Left cardiac atrium (tissue), 4 donors: ENCODE results near the gene LARGE1. TPM values are rescaled to one million over a fixed set of nuclear protein-coding genes. Genes with fewer than 3 reads are reported as not detected.
A peak's percentile ranks its signal among the peaks of the same experiment; 100 is the strongest.

Experiments
- ATAC-seq, 2 donors: fragments of 200-7000 bp; cut with Tn5 transposase; one replicate each; pipeline ENCODE4 v1.9.1; 2020; ENCODE audit warnings: mild to moderate bottlenecking in 2 of 2, moderate library complexity in 2 of 2
- DNase-seq: peaks from one replicate; pipeline ENCODE4 v3.0.0-alpha.2; 2020
- intact Hi-C, 2 donors: fragments of 100-400 bp; cut with DNase I; formaldehyde crosslinking; loops; one replicate each; pipeline versions ENCODE4 v1.14.1 to v1.15.1; 2022 to 2023
- total RNA-seq, 2 donors: library from RNA; stranded (reverse); fragmentation: NEBNext Ultra II Directional; extraction: Animal tissue kit (Norgen Biotek cat#: 25700); gene quantifications; one replicate each; pipeline ENCODE4 v1.2.1, GENCODE V29; 2021
- donor health status: DM: no; HTN: yes; CAD: no.
- donor health status: DM: no; HTN: yes; CAD: no; lungs with severe emphysema.
- donor health status: DM: yes; HTN: yes; CAD: no.
- donor health status: Dilated cardiomyopathy.

LARGE1 gene
- total RNA-seq, 2 donors from 2014 or later = 66.5 to 103 TPM

- ATAC-seq (no peak), DNase-seq (no peak)
- intact Hi-C loops = no loop called here
Measured at GRCh38 chr22:33418484-33418883, 501.8 kb downstream of the LARGE1 start.

- no peak for ATAC-seq
Measured at GRCh38 chr22:33415401-33415800, 504.9 kb downstream of the LARGE1 start.

GRCh38 chr22:33409079-33409478 lies 511.2 kb downstream of the LARGE1 start:
- intact Hi-C loops = loop anchor here in 1 of 2 donors (10.0 kb wide), 1 partner anchor 56 kb away; no protein-coding TSS in a partner anchor
- no peak for ATAC-seq

More at GRCh38 chr22:33415401-33415800, 504.9 kb downstream of the LARGE1 start:
- DNase-seq = no peak
- intact Hi-C loops = no loop called here

GRCh38 chr22:33405194-33405593 lies 515.1 kb downstream of the LARGE1 start:
- ATAC-seq = peak; percentile 61 to 65
- DNase-seq = no peak
- intact Hi-C loops = loop anchor here in 1 of 2 donors (10.0 kb wide), 1 partner anchor 60 kb away; no protein-coding TSS in a partner anchor

More at GRCh38 chr22:33409079-33409478, 511.2 kb downstream of the LARGE1 start:
- DNase-seq = no peak

- ATAC-seq (no peak), DNase-seq (no peak)
- intact Hi-C loops = loop anchor here in 1 of 2 donors (10.0 kb wide), 1 partner anchor 60 kb away; no protein-coding TSS in a partner anchor
Measured at GRCh38 chr22:33404723-33405122, 515.6 kb downstream of the LARGE1 start.

GRCh38 chr22:33402325-33402724 lies 518.0 kb downstream of the LARGE1 start:
- DNase-seq (no peak), ATAC-seq (no peak)
- intact Hi-C loops = loop anchor here in 1 of 2 donors (10.0 kb wide), 1 partner anchor 62 kb away; no protein-coding TSS in a partner anchor

GRCh38 chr22:33401291-33401690 lies 519.0 kb downstream of the LARGE1 start:
- no peak for ATAC-seq
- DNase-seq = no peak
- intact Hi-C loops = loop anchor here in 1 of 2 donors (10.0 kb wide), 1 partner anchor 64 kb away; no protein-coding TSS in a partner anchor

GRCh38 chr22:33400891-33401290 lies 519.4 kb downstream of the LARGE1 start:
- DNase-seq (no peak), ATAC-seq (peak in 1 of 2 donors; percentile 49)
- intact Hi-C loops = loop anchor here in 1 of 2 donors (10.0 kb wide), 1 partner anchor 64 kb away; no protein-coding TSS in a partner anchor

- intact Hi-C loops = loop anchor here in 1 of 2 donors (10.0 kb wide), 1 partner anchor 65 kb away; no protein-coding TSS in a partner anchor
- ATAC-seq (peak in 1 of 2 donors; percentile 38), DNase-seq (no peak)
Measured at GRCh38 chr22:33400061-33400840, 520.0 kb downstream of the LARGE1 start.

- ATAC-seq (no peak), DNase-seq (no peak)
- intact Hi-C loops = no loop called here
Measured at GRCh38 chr22:33397381-33397907, 522.8 kb downstream of the LARGE1 start.

- ATAC-seq (no peak), DNase-seq (no peak)
- intact Hi-C loops = no loop called here
Measured at GRCh38 chr22:33393432-33393831, 526.8 kb downstream of the LARGE1 start.

GRCh38 chr22:33391298-33391697 lies 529.0 kb downstream of the LARGE1 start:
- DNase-seq = no peak
- ATAC-seq = no peak
- intact Hi-C loops = no loop called here

GRCh38 chr22:33389936-33390335 lies 530.3 kb downstream of the LARGE1 start:
- no peak for ATAC-seq
- DNase-seq = no peak
- intact Hi-C loops = no loop called here

GRCh38 chr22:33386270-33386669 lies 534.0 kb downstream of the LARGE1 start:
- DNase-seq (no peak), ATAC-seq (no peak)
- intact Hi-C loops = no loop called here

- no peak for ATAC-seq
- intact Hi-C loops = no loop called here
- DNase-seq = no peak
Measured at GRCh38 chr22:33385611-33386010, 534.7 kb downstream of the LARGE1 start.

- no peak for DNase-seq
- intact Hi-C loops = no loop called here
Measured at GRCh38 chr22:33382436-33382835, 537.8 kb downstream of the LARGE1 start.

GRCh38 chr22:33381531-33382406 lies 538.5 kb downstream of the LARGE1 start:
- DNase-seq = no peak
- ATAC-seq = peak in 1 of 2 donors; percentile 66
- intact Hi-C loops = no loop called here

More at GRCh38 chr22:33382436-33382835, 537.8 kb downstream of the LARGE1 start:
- peak in 1 of 2 donors; percentile 63 for ATAC-seq

- DNase-seq = no peak
- intact Hi-C loops = no loop called here
- ATAC-seq = peak in 1 of 2 donors; percentile 87
Measured at GRCh38 chr22:33380789-33381530, 539.3 kb downstream of the LARGE1 start.
